SK-N-MC (cell line): ENCODE measurements around the gene CEBPZ.

Experiments used
- DNase-seq: peaks from one replicate; pipeline ENCODE4 v3.0.0-alpha.2; 2011; ENCODE audit warnings: low read depth, low spot score
- H3K27ac ChIP-seq: fragments of 200-600 bp; sonication (generic); 2 replicates; pipeline ENCODE4 v1.5.1; 2016; ENCODE audit warnings: mixed run types
- H3K36me3 ChIP-seq: fragments of 200-600 bp; sonication (generic); 2 replicates; pipeline ENCODE4 v1.6.1; 2017; ENCODE audit warnings: antibody characterized with exemption, low read length, mixed read lengths; ENCODE audit not compliant: insufficient read depth
- H3K4me3 ChIP-seq: fragments of 200-600 bp; sonication (generic); 2 replicates; pipeline ENCODE4 v1.5.1; 2016
- H3K9ac ChIP-seq: fragments of 200-600 bp; sonication (generic); 2 replicates; pipeline ENCODE4 v1.8.0; 2017; ENCODE audit warnings: mixed run types, mixed read lengths; ENCODE audit not compliant: insufficient read length
- H3K9me3 ChIP-seq: fragments of 200-600 bp; sonication (generic); 2 replicates; pipeline ENCODE4 v1.6.1; 2017; ENCODE audit warnings: low read depth, mild to moderate bottlenecking, antibody characterized with exemption, low read length, moderate library complexity, mixed read lengths
- EZH2 ChIP-seq: fragments of 200-600 bp; sonication (generic); IDR thresholded peaks from one replicate; pipeline ENCODE4 v1.6.1; 2017; ENCODE audit warnings: antibody characterized with exemption
- FOXP2 ChIP-seq: optimal IDR thresholded peaks from 2 replicates; pipeline ENCODE3; 2011; ENCODE audit warnings: mild to moderate bottlenecking, moderate library complexity; ENCODE audit not compliant: insufficient read depth; ENCODE audit errors: extremely low read length, control extremely low read depth
- POLR2AphosphoS5 ChIP-seq: IDR thresholded peaks from 2 replicates; pipeline ENCODE4 v1.6.1; 2012; ENCODE audit warnings: mild to moderate bottlenecking, low read depth, low read length, borderline replicate concordance

Gene CEBPZ

DNA sequence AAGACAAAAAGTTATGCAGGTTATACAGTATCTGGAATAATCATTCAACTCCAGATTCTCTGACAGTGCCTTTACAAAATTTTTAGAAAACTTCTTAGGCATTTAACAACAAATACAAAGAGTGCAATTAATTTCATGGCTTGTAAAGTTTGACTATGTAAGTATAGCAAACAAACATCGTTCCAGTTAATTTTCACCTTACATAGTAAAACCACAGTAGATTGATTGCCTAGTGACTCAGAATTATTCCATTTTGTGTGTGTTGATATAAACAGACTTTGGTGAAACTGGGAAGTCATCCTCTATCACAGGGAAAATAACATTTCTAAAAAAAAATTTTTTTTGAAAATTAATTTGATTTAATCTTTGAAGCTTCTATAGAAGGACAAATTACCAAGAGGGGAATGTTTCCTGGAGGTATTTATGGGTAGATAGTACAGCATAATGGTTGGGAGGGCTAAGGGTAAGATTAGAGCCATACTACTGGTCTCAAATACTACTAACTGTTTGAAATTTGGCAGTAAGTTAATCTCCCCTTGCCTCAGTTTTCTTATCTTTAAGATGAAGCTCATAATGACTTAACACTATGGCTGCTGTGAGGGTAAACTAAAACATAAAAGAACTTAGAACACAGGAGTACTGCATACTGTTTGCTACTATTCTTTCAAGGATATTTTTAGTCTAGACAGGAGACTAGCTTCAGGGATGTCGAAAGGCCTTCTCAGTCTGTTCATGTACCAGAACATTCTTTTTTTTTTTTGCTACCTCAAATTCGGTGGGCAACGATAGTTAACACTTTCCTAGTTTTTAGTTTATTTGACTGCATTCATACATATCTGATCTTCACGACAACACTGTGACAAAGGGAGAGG, 19.7 kb upstream of the CEBPZ start:
- TF ChIP-seq POLR2AphosphoS5 (no peak), FOXP2 (no peak), EZH2 (no peak)
- H3K9ac ChIP-seq, result no peak overlapping the region
- no peak overlapping the region for H3K4me3 ChIP-seq
- no peak for DNase-seq
- no peaks in the 10 kb centered on the region for H3K9me3 ChIP-seq
- peaks cover 96% of the 10 kb centered on the region for H3K36me3 ChIP-seq
- no peak overlapping the region for H3K27ac ChIP-seq

DNA sequence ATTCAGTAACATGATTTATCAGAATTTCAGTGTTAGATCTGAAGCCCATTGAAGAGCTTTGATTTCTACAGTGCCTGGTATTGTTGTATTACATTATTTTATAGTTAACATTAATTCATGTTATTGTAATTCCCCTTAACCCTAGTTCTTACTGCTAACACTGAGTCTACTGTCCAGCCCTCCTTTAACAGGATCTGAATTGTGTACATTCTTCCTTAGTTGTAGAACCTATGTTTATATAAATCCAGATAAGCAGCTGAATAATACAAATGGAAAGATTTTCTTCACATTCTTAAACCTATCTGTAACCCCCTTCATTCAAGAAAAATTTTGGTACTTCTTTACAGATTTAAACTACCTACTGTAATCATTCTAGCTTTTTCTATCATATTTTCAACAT, 14.8 kb upstream of the CEBPZ start:
- no peak for DNase-seq
- Histone ChIP-seq H3K4me3 (no peak overlapping the region), H3K9me3 (no peaks in the 10 kb centered on the region), H3K9ac (no peak overlapping the region), H3K36me3 (peaks cover 93% of the 10 kb centered on the region), H3K27ac (no peak overlapping the region)
- TF ChIP-seq EZH2 (no peak), FOXP2 (no peak), POLR2AphosphoS5 (no peak)

DNA sequence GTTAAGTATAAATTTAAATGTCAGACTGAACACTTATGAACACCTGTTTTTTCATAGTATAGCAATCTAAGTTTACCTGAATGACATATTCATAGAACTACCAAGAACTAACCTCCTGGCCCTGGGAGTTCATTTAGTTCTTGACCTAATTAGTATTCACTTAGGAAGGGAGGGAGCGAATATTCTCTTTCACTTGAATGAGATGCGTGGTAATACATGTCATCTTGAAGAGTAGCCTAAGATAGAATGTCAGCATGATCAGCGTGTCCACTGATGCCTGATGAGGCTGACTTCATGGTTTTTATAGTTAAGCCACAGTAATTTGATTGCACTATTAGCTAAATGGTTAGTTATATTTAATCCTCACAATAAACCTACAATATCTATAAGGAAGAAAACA, 13.4 kb upstream of the CEBPZ start:
- DNase-seq, result no peak
- peaks cover 82% of the 10 kb centered on the region for H3K36me3 ChIP-seq
- no peaks in the 10 kb centered on the region for H3K9me3 ChIP-seq
- no peak for TF ChIP-seq FOXP2
- TF ChIP-seq EZH2, result no peak
- TF ChIP-seq POLR2AphosphoS5, result no peak
- H3K9ac ChIP-seq, result no peak overlapping the region
- no peak overlapping the region for H3K4me3 ChIP-seq
- no peak overlapping the region for H3K27ac ChIP-seq

DNA sequence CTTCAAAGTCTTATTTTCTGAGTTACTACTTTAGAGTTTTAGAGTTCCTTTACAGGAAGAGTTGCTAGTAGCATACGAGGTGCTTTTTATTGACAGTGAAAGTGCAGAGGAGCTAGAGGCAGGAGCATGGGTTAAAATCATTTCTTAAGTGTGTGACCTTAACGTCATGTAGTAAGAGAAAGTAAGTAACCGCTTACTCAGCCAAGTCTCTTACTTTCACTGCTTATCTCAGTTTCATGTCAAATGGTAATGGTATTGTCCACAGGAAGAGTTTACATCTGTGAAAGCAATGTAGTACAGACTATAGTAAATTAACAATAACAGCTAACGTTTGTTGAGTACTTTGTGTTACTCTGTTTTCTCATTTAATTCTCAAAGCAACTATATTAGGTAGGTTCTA, 12.6 kb upstream of the CEBPZ start:
- TF ChIP-seq EZH2 (no peak), POLR2AphosphoS5 (no peak), FOXP2 (no peak)
- Histone ChIP-seq H3K9me3 (no peaks in the 10 kb centered on the region), H3K27ac (no peak overlapping the region), H3K9ac (no peak overlapping the region), H3K4me3 (no peak overlapping the region), H3K36me3 (peaks cover 81% of the 10 kb centered on the region)
- DNase-seq, result no peak

DNA sequence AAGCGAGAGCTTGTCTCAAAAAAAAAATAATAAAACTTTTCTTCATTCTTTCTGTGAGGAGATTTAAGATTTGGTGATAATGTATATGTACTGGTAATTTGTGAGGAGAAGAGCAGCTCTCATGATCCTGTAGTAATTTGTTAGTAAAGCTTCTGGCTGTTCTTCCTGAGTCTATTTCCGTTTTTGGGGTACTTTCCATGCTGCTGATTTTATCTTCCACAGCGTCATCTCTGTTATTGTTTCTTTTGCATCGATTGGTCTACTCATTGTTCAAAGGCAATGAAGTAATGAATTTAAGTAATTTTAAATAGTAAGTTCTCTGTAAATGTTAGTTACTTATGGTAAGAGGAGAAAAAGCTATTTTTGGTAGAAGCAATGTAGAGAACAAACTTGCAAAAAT, 12.0 kb upstream of the CEBPZ start:
- no peak overlapping the region for H3K4me3 ChIP-seq
- TF ChIP-seq POLR2AphosphoS5, result no peak
- no peak for TF ChIP-seq EZH2
- TF ChIP-seq FOXP2, result no peak
- DNase-seq, result no peak
- no peak overlapping the region for H3K27ac ChIP-seq
- H3K9ac ChIP-seq, result no peak overlapping the region
- peaks cover 80% of the 10 kb centered on the region for H3K36me3 ChIP-seq
- H3K9me3 ChIP-seq, result no peaks in the 10 kb centered on the region

DNA sequence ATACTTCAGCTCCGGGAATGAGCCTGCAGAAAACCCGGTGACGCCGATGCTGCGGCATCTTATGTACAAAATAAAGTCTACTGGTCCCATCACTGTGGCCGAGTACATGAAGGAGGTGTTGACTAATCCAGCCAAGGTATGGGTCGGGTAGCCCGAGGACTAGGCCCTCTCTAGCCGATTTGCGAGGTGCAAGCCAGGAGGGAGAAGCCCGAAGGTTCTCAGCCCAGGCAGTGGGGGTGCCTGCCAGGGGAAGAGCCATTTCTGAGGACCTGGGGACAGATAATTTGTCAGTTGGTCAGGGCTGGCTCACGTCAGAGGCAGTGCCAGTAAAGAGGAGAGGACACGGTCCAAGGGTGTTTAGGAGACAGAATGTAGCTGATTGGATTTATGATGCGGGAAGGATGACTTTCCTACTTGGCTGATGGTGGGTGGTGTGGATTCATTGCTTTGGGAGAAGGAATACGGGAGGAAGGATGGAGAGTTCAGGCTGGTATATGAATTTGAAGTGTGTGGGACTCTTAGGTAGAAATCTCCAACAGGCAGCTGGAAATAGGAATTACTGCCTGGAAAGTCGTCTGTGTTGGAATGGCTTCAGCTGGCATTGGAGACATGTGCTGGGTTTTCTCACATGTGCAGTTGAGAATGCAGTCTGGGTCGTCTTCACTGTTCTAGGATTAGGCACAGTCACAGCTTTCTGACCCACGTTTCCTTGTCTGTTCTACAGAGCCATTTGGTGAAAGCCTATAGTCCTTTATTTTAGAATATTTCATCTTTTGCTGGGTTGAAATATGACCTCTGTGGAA, 936 bp upstream of the CEBPZ start:
- peak overlapping the region; percentile 97 for H3K9ac ChIP-seq
- H3K4me3 ChIP-seq, result peak overlapping the region; percentile 99
- peaks cover 42% of the 10 kb centered on the region for H3K36me3 ChIP-seq
- TF ChIP-seq POLR2AphosphoS5, result no peak
- TF ChIP-seq EZH2, result no peak
- no peak for TF ChIP-seq FOXP2
- H3K9me3 ChIP-seq, result no peaks in the 10 kb centered on the region
- no peak for DNase-seq
- H3K27ac ChIP-seq, result no peak overlapping the region

DNA sequence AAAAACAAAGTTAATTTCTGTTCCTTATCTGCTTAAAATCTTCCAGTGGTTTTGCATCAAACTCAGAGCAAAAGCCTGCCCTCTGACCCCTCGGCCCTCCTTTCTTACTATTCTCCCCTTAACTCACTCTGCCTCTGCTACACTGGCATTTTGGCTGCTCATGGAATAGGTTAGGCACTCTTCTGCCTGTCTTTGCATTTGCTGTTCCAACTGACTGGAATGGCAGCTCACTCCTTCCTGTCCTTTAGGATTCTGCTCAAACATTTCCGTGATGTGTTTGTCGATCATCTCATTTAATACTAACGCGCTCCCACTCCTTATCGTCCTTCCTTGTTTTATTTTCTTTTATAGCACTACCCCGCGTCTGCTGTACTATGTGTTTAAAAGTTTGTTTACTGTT, 815 bp downstream of the CEBPZ start:
- Histone ChIP-seq H3K36me3 (peaks cover 41% of the 10 kb centered on the region), H3K9ac (peak overlapping the region; percentile 97), H3K4me3 (peak overlapping the region; percentile 99), H3K9me3 (no peaks in the 10 kb centered on the region), H3K27ac (peak overlapping the region; percentile 82; the same call in 1 of the 2 replicates)
- no peak for TF ChIP-seq POLR2AphosphoS5
- no peak for TF ChIP-seq FOXP2
- TF ChIP-seq EZH2, result no peak
- no peak for DNase-seq

DNA sequence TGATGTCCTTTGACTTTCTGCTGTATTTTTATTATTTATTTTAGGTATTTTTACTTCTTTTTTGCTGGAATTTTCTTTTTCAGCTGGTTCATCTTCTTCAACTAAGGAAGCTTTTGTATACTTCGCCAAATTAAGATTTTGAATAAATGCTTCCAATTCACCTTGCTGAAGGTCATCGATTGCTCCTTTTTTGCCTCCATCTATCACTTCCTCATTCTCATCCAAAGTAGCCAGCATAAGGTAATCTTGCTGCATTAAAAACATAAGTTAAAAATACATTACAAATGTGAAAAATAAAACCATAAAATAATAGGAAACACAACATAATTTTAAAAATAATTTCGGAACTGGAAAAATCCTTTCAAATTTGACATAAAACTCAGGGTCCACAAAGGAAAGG, 2.6 kb downstream of the CEBPZ start:
- H3K36me3 ChIP-seq, result peaks cover 48% of the 10 kb centered on the region

More for the DNA sequence above, 2.6 kb downstream of the CEBPZ start:
- H3K27ac ChIP-seq, result no peak overlapping the region
- H3K9me3 ChIP-seq, result no peaks in the 10 kb centered on the region
- H3K4me3 ChIP-seq, result no peak overlapping the region
- H3K9ac ChIP-seq, result no peak overlapping the region
- no peak for DNase-seq
- TF ChIP-seq FOXP2 (no peak), POLR2AphosphoS5 (no peak), EZH2 (no peak)
